K562 (cell line): ENCODE data around the gene RPS19. TPM values are rescaled to one million over a fixed set of nuclear protein-coding genes. Genes with fewer than 3 reads are reported as not detected.
A peak's percentile ranks its signal among the peaks of the same experiment; 100 is the strongest.

Experiments used
- BHLHE40 ChIP-seq: IDR thresholded peaks from 2 replicates; pipeline ENCODE4 v1.6.1; 2011; ENCODE audit warnings: low read length, improper control_type of control experiment
- CBX1 ChIP-seq: sonication (generic); IDR thresholded peaks from 2 replicates; pipeline ENCODE4 v1.6.1; 2016; ENCODE audit warnings: antibody characterized with exemption, low read depth, mild to moderate bottlenecking
- CREM ChIP-seq: IDR thresholded peaks from 2 replicates; pipeline ENCODE4 v1.6.1; 2014; ENCODE audit warnings: antibody characterized with exemption, low read depth
- GATAD2A ChIP-seq: fragments of 450-650 bp; IDR thresholded peaks from 2 replicates; pipeline ENCODE4 v1.6.1; 2017
- HMG20B ChIP-seq: fragments of 250-450 bp; sonication (Bioruptor Pico); IDR thresholded peaks from 2 replicates; pipeline ENCODE4 v1.5.0; 2021; ENCODE audit warnings: mild to moderate bottlenecking
- MECOM ChIP-seq: fragments of 250-450 bp; sonication (Bioruptor Pico); IDR thresholded peaks from 2 replicates; pipeline ENCODE4 v1.8.0; 2022; ENCODE audit warnings: inconsistent platforms
- MIER1 ChIP-seq: fragments of 450-650 bp; IDR thresholded peaks from 2 replicates; pipeline ENCODE4 v1.6.1; 2016; ENCODE audit warnings: antibody characterized with exemption, mild to moderate bottlenecking, low read depth
- MYC ChIP-seq, 2 experiments: fragments of 250-450 bp in 1 of 2; sonication (Bioruptor Pico) in 1 of 2; IDR thresholded peaks; 2 replicates each; pipeline versions ENCODE4 v1.5.1 to v1.6.1; 2012 to 2021; ENCODE audit warnings: low read depth in 2 of 2, borderline replicate concordance in 1 of 2, improper control_type of control experiment in 1 of 2, low read length in 1 of 2, mild to moderate bottlenecking in 1 of 2, moderate library complexity in 1 of 2
- NFRKB ChIP-seq: fragments of 450-650 bp; IDR thresholded peaks from 2 replicates; pipeline ENCODE4 v1.6.1; 2016; ENCODE audit warnings: low read depth
- RBM22 ChIP-seq: fragments of 200-400 bp; formaldehyde crosslinking; IDR thresholded peaks from 2 replicates; pipeline ENCODE4 v1.6.1; 2018; ENCODE audit warnings: low read length, low read depth; ENCODE audit not compliant: poor library complexity, severe bottlenecking
- SIN3A ChIP-seq, 2 experiments: fragments of 150-350 bp in 1 of 2; IDR thresholded peaks; 2 replicates each; pipeline ENCODE4 v1.6.1; 2011 to 2016; ENCODE audit warnings: borderline replicate concordance in 2 of 2, low read depth in 2 of 2, low read length in 2 of 2, mild to moderate bottlenecking in 2 of 2, moderate library complexity in 2 of 2; ENCODE audit not compliant: control insufficient read depth in 1 of 2
- SIRT6 ChIP-seq: IDR thresholded peaks from one replicate; pipeline ENCODE4 v1.6.1; 2012; ENCODE audit warnings: low read depth, mild to moderate bottlenecking, control low read depth, inconsistent platforms, low read length, moderate library complexity
- SIX5 ChIP-seq, 2 experiments: IDR thresholded peaks; 2 replicates each; pipeline ENCODE4 v1.6.1; 2011; ENCODE audit warnings: low read length in 2 of 2, borderline replicate concordance in 1 of 2, low read depth in 1 of 2, mild to moderate bottlenecking in 1 of 2, moderate library complexity in 1 of 2; ENCODE audit not compliant: insufficient read depth in 1 of 2
- SMC3 ChIP-seq: conservative IDR thresholded peaks from 2 replicates; pipeline ENCODE4 v1.6.1; 2011; ENCODE audit warnings: low read depth, low read length, improper control_type of control experiment; ENCODE audit not compliant: insufficient read depth
- SREBF1 ChIP-seq: fragments of 150-350 bp; IDR thresholded peaks from 2 replicates; pipeline ENCODE4 v1.6.1; 2014; ENCODE audit warnings: antibody characterized with exemption, low read depth, low read length, borderline replicate concordance
- ZC3H4 ChIP-seq: sonication (generic); formaldehyde crosslinking; IDR thresholded peaks from 2 replicates; pipeline ENCODE4 v1.9.0; 2021; ENCODE audit warnings: missing genetic modification reagents, borderline replicate concordance
- polyA plus RNA-seq, 8 experiments: library from polyadenylated mRNA; depleted of rRNA in 4 of 8; stranded (reverse) in 5 of 8; unstranded in 3 of 8; fragments of >200 nt; fragmentation: Nextera tagmentation in 2 of 8; fragmentation: Illumina TruSeq in 1 of 8; extraction: Ambion mirVana in 2 of 8; extraction: Trizol in 1 of 8; gene quantifications; 2 replicates each; pipeline versions ENCODE4 v1.2.1 to v1.2.3, GENCODE V29; 2011 to 2014; ENCODE audit warnings: inconsistent platforms in 1 of 8, missing spikeins in 1 of 8
- total RNA-seq, 7 experiments: library from RNA; depleted of rRNA in 6 of 7; stranded (reverse); fragments of >200 nt in 6 of 7; fragmentation: Illumina TruSeq in 2 of 7; extraction: Trizol in 2 of 7; gene quantifications; 2 replicates each; pipeline versions ENCODE4 v1.2.1 to v1.2.3, GENCODE V29; 2011 to 2021; ENCODE audit warnings: low replicate concordance in 1 of 7
- TF ChIP-seq, protein P1 (sequence below), 3 experiments: fragments of 200-800 bp in 1 of 3; fragments of 250-450 bp in 1 of 3; fragments of 450-650 bp in 1 of 3; sonication (Bioruptor Pico) in 1 of 3; sonication (Bioruptor generic) in 1 of 3; formaldehyde crosslinking in 1 of 3; IDR thresholded peaks; 2 replicates each; pipeline versions ENCODE4 v1.6.1 to v1.8.0; 2016 to 2022; ENCODE audit warnings: mild to moderate bottlenecking in 2 of 3, missing genetic modification characterization in 2 of 3, missing compliant biosample characterization in 1 of 3, moderate library complexity in 1 of 3
- TF ChIP-seq, protein P2 (sequence below): fragments of 450-650 bp; conservative IDR thresholded peaks from 2 replicates; pipeline ENCODE4 v1.6.1; 2016; ENCODE audit warnings: missing genetic modification characterization, low read depth, mild to moderate bottlenecking, missing compliant biosample characterization, moderate library complexity
- TF ChIP-seq, protein P3 (sequence below): fragments of 250-450 bp; sonication (Bioruptor Pico); IDR thresholded peaks from 2 replicates; pipeline ENCODE4 v1.5.0; 2020; ENCODE audit warnings: mild to moderate bottlenecking
- TF ChIP-seq, protein P4 (sequence below), 2 experiments: fragments of 450-650 bp in 1 of 2; sonication (generic) in 1 of 2; formaldehyde crosslinking in 1 of 2; IDR thresholded peaks in 1 of 2; conservative IDR thresholded peaks in 1 of 2; 2 replicates each; pipeline versions ENCODE4 v1.6.1 to v1.8.1; 2016 to 2023; ENCODE audit warnings: mild to moderate bottlenecking in 2 of 2, moderate library complexity in 2 of 2, inconsistent platforms in 1 of 2, missing genetic modification reagents in 1 of 2

Gene RPS19
- total and polyA plus RNA-seq, 9 of the 15 experiments (the other 6 are each of a cell fraction or from before 2014, with no cell fraction given): 1,964 to 3,408 (median 2,747) TPM

DNA sequence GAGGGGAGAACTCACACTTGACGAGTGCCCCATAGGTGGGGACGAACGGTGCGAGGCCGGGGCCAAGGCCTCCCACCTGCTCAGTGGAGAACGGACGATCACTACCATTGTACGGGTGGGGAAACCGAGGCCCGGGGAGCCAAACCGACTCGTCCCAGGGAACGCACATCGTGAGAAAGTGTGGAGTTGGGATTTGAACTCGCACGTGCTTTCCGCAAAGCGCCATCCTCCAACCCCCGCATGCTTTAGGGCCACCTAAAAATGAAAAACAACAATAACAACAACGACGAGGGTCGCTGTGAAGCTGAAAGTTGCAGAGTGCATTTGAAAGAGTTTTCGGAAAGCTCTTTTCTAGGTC is 23.4 kb downstream of the RPS19 start (continued):
- TF ChIP-seq, protein P1, sequence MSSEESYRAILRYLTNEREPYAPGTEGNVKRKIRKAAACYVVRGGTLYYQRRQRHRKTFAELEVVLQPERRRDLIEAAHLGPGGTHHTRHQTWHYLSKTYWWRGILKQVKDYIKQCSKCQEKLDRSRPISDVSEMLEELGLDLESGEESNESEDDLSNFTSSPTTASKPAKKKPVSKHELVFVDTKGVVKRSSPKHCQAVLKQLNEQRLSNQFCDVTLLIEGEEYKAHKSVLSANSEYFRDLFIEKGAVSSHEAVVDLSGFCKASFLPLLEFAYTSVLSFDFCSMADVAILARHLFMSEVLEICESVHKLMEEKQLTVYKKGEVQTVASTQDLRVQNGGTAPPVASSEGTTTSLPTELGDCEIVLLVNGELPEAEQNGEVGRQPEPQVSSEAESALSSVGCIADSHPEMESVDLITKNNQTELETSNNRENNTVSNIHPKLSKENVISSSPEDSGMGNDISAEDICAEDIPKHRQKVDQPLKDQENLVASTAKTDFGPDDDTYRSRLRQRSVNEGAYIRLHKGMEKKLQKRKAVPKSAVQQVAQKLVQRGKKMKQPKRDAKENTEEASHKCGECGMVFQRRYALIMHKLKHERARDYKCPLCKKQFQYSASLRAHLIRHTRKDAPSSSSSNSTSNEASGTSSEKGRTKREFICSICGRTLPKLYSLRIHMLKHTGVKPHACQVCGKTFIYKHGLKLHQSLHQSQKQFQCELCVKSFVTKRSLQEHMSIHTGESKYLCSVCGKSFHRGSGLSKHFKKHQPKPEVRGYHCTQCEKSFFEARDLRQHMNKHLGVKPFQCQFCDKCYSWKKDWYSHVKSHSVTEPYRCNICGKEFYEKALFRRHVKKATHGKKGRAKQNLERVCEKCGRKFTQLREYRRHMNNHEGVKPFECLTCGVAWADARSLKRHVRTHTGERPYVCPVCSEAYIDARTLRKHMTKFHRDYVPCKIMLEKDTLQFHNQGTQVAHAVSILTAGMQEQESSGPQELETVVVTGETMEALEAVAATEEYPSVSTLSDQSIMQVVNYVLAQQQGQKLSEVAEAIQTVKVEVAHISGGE (CRISPR knock-in tag; IDR thresholded peaks at IDR 0.05): peak in 1 of 3 experiments; percentile 53; a peak in 1 of 6 replicates
- TF ChIP-seq, protein P2, sequence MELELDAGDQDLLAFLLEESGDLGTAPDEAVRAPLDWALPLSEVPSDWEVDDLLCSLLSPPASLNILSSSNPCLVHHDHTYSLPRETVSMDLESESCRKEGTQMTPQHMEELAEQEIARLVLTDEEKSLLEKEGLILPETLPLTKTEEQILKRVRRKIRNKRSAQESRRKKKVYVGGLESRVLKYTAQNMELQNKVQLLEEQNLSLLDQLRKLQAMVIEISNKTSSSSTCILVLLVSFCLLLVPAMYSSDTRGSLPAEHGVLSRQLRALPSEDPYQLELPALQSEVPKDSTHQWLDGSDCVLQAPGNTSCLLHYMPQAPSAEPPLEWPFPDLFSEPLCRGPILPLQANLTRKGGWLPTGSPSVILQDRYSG (tag): no peak
- TF ChIP-seq SREBF1 (no peak), MIER1 (peak; percentile 37; the same call in 1 of the 2 replicates), SIX5 (IDR thresholded peaks at IDR 0.05; ENCODE audit: borderline replicate concordance in 1 of 2, insufficient read depth in 1 of 2, low read depth in 1 of 2, low read length in 2 of 2) (no peak), CBX1 (peak; percentile 20; the same call in 1 of the 2 replicates), CREM (no peak), MYC (IDR thresholded peaks at IDR 0.05; ENCODE audit: low read depth, low read length) (peak; percentile 24; the same call in 1 of the 2 replicates), MYC (CRISPR knock-in tag; IDR thresholded peaks at IDR 0.05; ENCODE audit: borderline replicate concordance, low read depth) (peak; percentile 66; the same call in 1 of the 2 replicates), MECOM (CRISPR knock-in tag) (no peak), RBM22 (no peak), SIN3A (IDR thresholded peaks at IDR 0.05; ENCODE audit: borderline replicate concordance in 2 of 2, control insufficient read depth in 1 of 2, low read depth in 2 of 2, low read length in 2 of 2) (0 out of 4 replicates have a peak, but pooled peaks of 1 of the 2 experiments have one; percentile 61), SMC3 (0 out of 2 replicates have a peak, but pooled peaks have one; percentile 1), GATAD2A (no peak), SIRT6 (no peak), HMG20B (no peak), NFRKB (0 out of 2 replicates have a peak, but pooled peaks have one; percentile 44), BHLHE40 (peak; percentile 50), ZC3H4 (peak; percentile 68; the same call in 1 of the 2 replicates)
- TF ChIP-seq, protein P3, sequence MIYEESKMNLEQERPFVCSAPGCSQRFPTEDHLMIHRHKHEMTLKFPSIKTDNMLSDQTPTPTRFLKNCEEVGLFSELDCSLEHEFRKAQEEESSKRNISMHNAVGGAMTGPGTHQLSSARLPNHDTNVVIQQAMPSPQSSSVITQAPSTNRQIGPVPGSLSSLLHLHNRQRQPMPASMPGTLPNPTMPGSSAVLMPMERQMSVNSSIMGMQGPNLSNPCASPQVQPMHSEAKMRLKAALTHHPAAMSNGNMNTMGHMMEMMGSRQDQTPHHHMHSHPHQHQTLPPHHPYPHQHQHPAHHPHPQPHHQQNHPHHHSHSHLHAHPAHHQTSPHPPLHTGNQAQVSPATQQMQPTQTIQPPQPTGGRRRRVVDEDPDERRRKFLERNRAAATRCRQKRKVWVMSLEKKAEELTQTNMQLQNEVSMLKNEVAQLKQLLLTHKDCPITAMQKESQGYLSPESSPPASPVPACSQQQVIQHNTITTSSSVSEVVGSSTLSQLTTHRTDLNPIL (CRISPR knock-in tag): no peak
- TF ChIP-seq, protein P4, sequence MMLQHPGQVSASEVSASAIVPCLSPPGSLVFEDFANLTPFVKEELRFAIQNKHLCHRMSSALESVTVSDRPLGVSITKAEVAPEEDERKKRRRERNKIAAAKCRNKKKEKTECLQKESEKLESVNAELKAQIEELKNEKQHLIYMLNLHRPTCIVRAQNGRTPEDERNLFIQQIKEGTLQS (IDR thresholded peaks at IDR 0.05): no peak
- TF ChIP-seq, protein P4 (CRISPR knock-in tag; conservative IDR thresholded peaks at IDR 0.05): 0 out of 2 replicates have a peak, but pooled peaks have one; percentile 31
